Kidney epithelial cell (primary cell): ENCODE results near the gene PORCN. TPM values are rescaled to one million over a fixed set of nuclear protein-coding genes. Genes with fewer than 3 reads are reported as not detected.
"Not testable (repeated sequence)": the region's sequence is repeated elsewhere in the genome, so short reads cannot be mapped to it uniquely, and the experiment has no call there.

ENCODE experiments used
- DNase-seq: peaks from one replicate; pipeline ENCODE4 v3.0.0-alpha.2; 2010; ENCODE audit warnings: low read depth
- H3K27me3 ChIP-seq: 2 replicates; pipeline ENCODE4 v1.6.0; 2011; ENCODE audit warnings: low read length; ENCODE audit not compliant: control insufficient read depth, insufficient read depth
- H3K36me3 ChIP-seq: 2 replicates; pipeline ENCODE4 v1.5.1; 2011; ENCODE audit warnings: low read length; ENCODE audit not compliant: control insufficient read depth, insufficient read depth
- H3K4me3 ChIP-seq: 2 replicates; pipeline ENCODE4 v1.5.1; 2011; ENCODE audit warnings: low read depth, mild to moderate bottlenecking, control low read depth, low read length
- CTCF ChIP-seq: IDR thresholded peaks from 2 replicates; pipeline ENCODE4 v1.5.1; 2011; ENCODE audit warnings: mild to moderate bottlenecking, moderate library complexity, low read length, control low read depth, inconsistent platforms; ENCODE audit not compliant: insufficient read depth, poor library complexity, severe bottlenecking
- total RNA-seq: library from RNA; depleted of rRNA; stranded (reverse); fragments of >200 nt; gene quantifications from 2 replicates; pipeline ENCODE4 v1.2.3, GENCODE V29; 2015

The PORCN gene
- total RNA-seq, 1 donor from 2014 or later = 12.7 TPM

- Histone ChIP-seq H3K36me3 (no peaks in the 10 kb centered on the region), H3K4me3 (no peak overlapping the region), H3K27me3 (no peaks in the 10 kb centered on the region)
- DNase-seq = no peak
- no peak for TF ChIP-seq CTCF
These were observed 6.2 kb downstream of the PORCN start for GRCh38 chrX:48514868-48515460.

- H3K4me3 ChIP-seq = no peak overlapping the region
- TF ChIP-seq CTCF = no peak
- H3K36me3 ChIP-seq = no peaks in the 10 kb centered on the region
These were observed 7.0 kb downstream of the PORCN start for GRCh38 chrX:48515842-48516241.

GRCh38 chrX:48516285-48516684 is 7.5 kb downstream of the PORCN start:
- no peak for DNase-seq

More at GRCh38 chrX:48515842-48516241, 7.0 kb downstream of the PORCN start:
- no peak for DNase-seq
- H3K27me3 ChIP-seq = no peaks in the 10 kb centered on the region

GRCh38 chrX:48516987-48517386 is 8.2 kb downstream of the PORCN start:
- no peak overlapping the region for H3K4me3 ChIP-seq
- DNase-seq = no peak
- TF ChIP-seq CTCF = no peak
- H3K27me3 ChIP-seq = no peaks in the 10 kb centered on the region
- H3K36me3 ChIP-seq = no peaks in the 10 kb centered on the region

More at GRCh38 chrX:48516285-48516684, 7.5 kb downstream of the PORCN start:
- Histone ChIP-seq H3K36me3 (no peaks in the 10 kb centered on the region), H3K27me3 (no peaks in the 10 kb centered on the region), H3K4me3 (no peak overlapping the region)
- no peak for TF ChIP-seq CTCF

- H3K4me3 ChIP-seq, H3K27me3 ChIP-seq, H3K36me3 ChIP-seq, DNase-seq: not testable (repeated sequence)
These were observed 10.7 kb downstream of the PORCN start for GRCh38 chrX:48519481-48519880.

- TF ChIP-seq CTCF = no peak
- no peak overlapping the region for H3K4me3 ChIP-seq
- H3K27me3 ChIP-seq = no peaks in the 10 kb centered on the region
- no peak for DNase-seq
- no peaks in the 10 kb centered on the region for H3K36me3 ChIP-seq
These were observed 11.7 kb downstream of the PORCN start for GRCh38 chrX:48520455-48520854.
